Panc1 (cell line): Measurements from ENCODE around the gene ZBTB46. TPM values are rescaled to one million over a fixed set of nuclear protein-coding genes. Genes with fewer than 3 reads are reported as not detected.

Experiments
- ATAC-seq: fragments of 200-7000 bp; cut with Tn5 transposase; 2 replicates; pipeline ENCODE4 v1.9.1; 2020; ENCODE audit warnings: mild to moderate bottlenecking, moderate library complexity
- BruUV-seq: library from RNA; stranded (reverse); fragments of 400-500 nt; replicated peaks from 2 replicates; lab custom pipeline; 2021; lab: Mats Ljungman, UMichigan
- CTCF ChIA-PET: fragments of 300-600 bp; sonication (Branson Sonifier 250); formaldehyde crosslinking; loops from one replicate; lab custom pipeline; 2022; ENCODE audit warnings: antibody characterized with exemption; lab: Charles Lee
- POLR2A ChIA-PET: fragments of 300-600 bp; sonication (Branson Sonifier 250); formaldehyde crosslinking; loops from one replicate; lab custom pipeline; 2022; ENCODE audit warnings: antibody characterized with exemption; lab: Charles Lee
- DNase-seq: peaks from one replicate; pipeline ENCODE4 v3.0.0-alpha.2; 2010; ENCODE audit warnings: low read depth, low spot score
- H3K27ac ChIP-seq: 2 replicates; pipeline ENCODE4 v1.5.1; 2011; ENCODE audit warnings: mild to moderate bottlenecking, low read length, inconsistent platforms
- H3K27me3 ChIP-seq: fragments of 200-500 bp; sonication (Bioruptor generic); 2 replicates; pipeline ENCODE4 v1.6.0; 2014; ENCODE audit warnings: low read length, inconsistent platforms; ENCODE audit not compliant: control insufficient read depth, insufficient read depth
- H3K36me3 ChIP-seq: fragments of 200-500 bp; sonication (Bioruptor generic); 2 replicates; pipeline ENCODE4 v1.5.1; 2014; ENCODE audit warnings: inconsistent platforms, mild to moderate bottlenecking, low read length, moderate library complexity; ENCODE audit not compliant: control insufficient read depth, insufficient read depth
- H3K4me1 ChIP-seq: 2 replicates; pipeline ENCODE4 v1.5.1; 2011; ENCODE audit warnings: inconsistent platforms, mild to moderate bottlenecking, low read length, moderate library complexity; ENCODE audit not compliant: control insufficient read depth, insufficient read depth
- H3K4me3 ChIP-seq, 2 experiments: 2 replicates each; pipeline ENCODE4 v1.5.1; 2011 to 2012; ENCODE audit warnings: low read depth in 2 of 2, low read length in 2 of 2, mild to moderate bottlenecking in 2 of 2, inconsistent platforms in 1 of 2, moderate library complexity in 1 of 2
- H3K9me3 ChIP-seq: fragments of 200-500 bp; sonication (Bioruptor generic); 2 replicates; pipeline ENCODE4 v1.5.1; 2014; ENCODE audit warnings: low read depth, mild to moderate bottlenecking, inconsistent platforms, low read length, moderate library complexity; ENCODE audit not compliant: control insufficient read depth, insufficient read depth
- POLR2AphosphoS5 ChIP-seq: IDR thresholded peaks from 2 replicates; pipeline ENCODE4 v1.6.1; 2012; ENCODE audit warnings: mild to moderate bottlenecking, low read depth, low read length, moderate library complexity
- SIN3A ChIP-seq: IDR thresholded peaks from 2 replicates; pipeline ENCODE4 v1.6.1; 2012; ENCODE audit warnings: low read depth, mild to moderate bottlenecking, low read length, moderate library complexity, borderline replicate concordance; ENCODE audit not compliant: insufficient read depth
- TCF7L2 ChIP-seq: IDR thresholded peaks from 2 replicates; pipeline ENCODE4 v1.6.1; 2011; ENCODE audit warnings: mild to moderate bottlenecking, low read depth, low read length, inconsistent platforms
- in situ Hi-C: cut with HindIII; loops from 2 replicates; pipeline ENCODE4 v1.10.0; 2016; ENCODE audit warnings: low sequenced_read_pairs, low pct_unique_long_range_greater_than_20kb
- intact Hi-C: fragments of 100-400 bp; cut with micrococcal nuclease; formaldehyde crosslinking; loops from one replicate; pipeline ENCODE4 v1.10.0; 2022; ENCODE audit not compliant: unreplicated experiment
- total RNA-seq: library from RNA; stranded (reverse); gene quantifications from one replicate; pipeline ENCODE4 v1.2.1, GENCODE V29; 2021; ENCODE audit not compliant: unreplicated experiment
- TF ChIP-seq, protein P1 (sequence below): fragments of 450-650 bp; IDR thresholded peaks from 2 replicates; pipeline ENCODE4 v1.5.1; 2017; ENCODE audit warnings: mild to moderate bottlenecking
- TF ChIP-seq, protein P2 (sequence below), 2 experiments: IDR thresholded peaks; 2 replicates each; pipeline ENCODE4 v1.6.1; 2011 to 2012; ENCODE audit warnings: low read depth in 2 of 2, control low read depth in 1 of 2, low read length in 1 of 2, mild to moderate bottlenecking in 1 of 2, moderate library complexity in 1 of 2; ENCODE audit not compliant: insufficient read depth in 1 of 2

Gene ZBTB46
- total RNA-seq, 1 experiment from 2014 or later: 15.2 TPM

GRCh38 chr20:63734111-63734945 is 96.7 kb downstream of the ZBTB46 start:
- H3K27ac ChIP-seq: no peak overlapping the region
- peaks cover 32% of the 10 kb centered on the region for H3K4me1 ChIP-seq
- ATAC-seq: no peak
- 0 out of 2 replicates have a peak, but pooled peaks cover 2% of the 10 kb centered on the region for H3K36me3 ChIP-seq
- ChIA-PET CTCF (interaction anchor here (1.0 kb wide), 1 partner anchor 197 kb away, joined by 3 read pairs; the partner anchor contains the start of gene PTK6), POLR2A (interaction anchor here (0.6 kb wide), 1 partner anchor 161 kb away, joined by 10 read pairs; no protein-coding TSS in a partner anchor)
- DNase-seq: no peak
- H3K9me3 ChIP-seq: no peaks in the 10 kb centered on the region
- H3K4me3 ChIP-seq: no peak overlapping the region
- no TSS peak for BruUV-seq
- in situ Hi-C loops: no loop called here
- intact Hi-C loops: no loop called here
- TF ChIP-seq SIN3A (no peak), POLR2AphosphoS5 (no peak), TCF7L2 (no peak)
- TF ChIP-seq, protein P1, sequence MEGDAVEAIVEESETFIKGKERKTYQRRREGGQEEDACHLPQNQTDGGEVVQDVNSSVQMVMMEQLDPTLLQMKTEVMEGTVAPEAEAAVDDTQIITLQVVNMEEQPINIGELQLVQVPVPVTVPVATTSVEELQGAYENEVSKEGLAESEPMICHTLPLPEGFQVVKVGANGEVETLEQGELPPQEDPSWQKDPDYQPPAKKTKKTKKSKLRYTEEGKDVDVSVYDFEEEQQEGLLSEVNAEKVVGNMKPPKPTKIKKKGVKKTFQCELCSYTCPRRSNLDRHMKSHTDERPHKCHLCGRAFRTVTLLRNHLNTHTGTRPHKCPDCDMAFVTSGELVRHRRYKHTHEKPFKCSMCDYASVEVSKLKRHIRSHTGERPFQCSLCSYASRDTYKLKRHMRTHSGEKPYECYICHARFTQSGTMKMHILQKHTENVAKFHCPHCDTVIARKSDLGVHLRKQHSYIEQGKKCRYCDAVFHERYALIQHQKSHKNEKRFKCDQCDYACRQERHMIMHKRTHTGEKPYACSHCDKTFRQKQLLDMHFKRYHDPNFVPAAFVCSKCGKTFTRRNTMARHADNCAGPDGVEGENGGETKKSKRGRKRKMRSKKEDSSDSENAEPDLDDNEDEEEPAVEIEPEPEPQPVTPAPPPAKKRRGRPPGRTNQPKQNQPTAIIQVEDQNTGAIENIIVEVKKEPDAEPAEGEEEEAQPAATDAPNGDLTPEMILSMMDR: no peak
- TF ChIP-seq, protein P2, sequence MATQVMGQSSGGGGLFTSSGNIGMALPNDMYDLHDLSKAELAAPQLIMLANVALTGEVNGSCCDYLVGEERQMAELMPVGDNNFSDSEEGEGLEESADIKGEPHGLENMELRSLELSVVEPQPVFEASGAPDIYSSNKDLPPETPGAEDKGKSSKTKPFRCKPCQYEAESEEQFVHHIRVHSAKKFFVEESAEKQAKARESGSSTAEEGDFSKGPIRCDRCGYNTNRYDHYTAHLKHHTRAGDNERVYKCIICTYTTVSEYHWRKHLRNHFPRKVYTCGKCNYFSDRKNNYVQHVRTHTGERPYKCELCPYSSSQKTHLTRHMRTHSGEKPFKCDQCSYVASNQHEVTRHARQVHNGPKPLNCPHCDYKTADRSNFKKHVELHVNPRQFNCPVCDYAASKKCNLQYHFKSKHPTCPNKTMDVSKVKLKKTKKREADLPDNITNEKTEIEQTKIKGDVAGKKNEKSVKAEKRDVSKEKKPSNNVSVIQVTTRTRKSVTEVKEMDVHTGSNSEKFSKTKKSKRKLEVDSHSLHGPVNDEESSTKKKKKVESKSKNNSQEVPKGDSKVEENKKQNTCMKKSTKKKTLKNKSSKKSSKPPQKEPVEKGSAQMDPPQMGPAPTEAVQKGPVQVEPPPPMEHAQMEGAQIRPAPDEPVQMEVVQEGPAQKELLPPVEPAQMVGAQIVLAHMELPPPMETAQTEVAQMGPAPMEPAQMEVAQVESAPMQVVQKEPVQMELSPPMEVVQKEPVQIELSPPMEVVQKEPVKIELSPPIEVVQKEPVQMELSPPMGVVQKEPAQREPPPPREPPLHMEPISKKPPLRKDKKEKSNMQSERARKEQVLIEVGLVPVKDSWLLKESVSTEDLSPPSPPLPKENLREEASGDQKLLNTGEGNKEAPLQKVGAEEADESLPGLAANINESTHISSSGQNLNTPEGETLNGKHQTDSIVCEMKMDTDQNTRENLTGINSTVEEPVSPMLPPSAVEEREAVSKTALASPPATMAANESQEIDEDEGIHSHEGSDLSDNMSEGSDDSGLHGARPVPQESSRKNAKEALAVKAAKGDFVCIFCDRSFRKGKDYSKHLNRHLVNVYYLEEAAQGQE (IDR thresholded peaks at IDR 0.05; ENCODE audit: insufficient read depth in 1 of 2, low read depth in 2 of 2, low read length in 1 of 2): no peak
- H3K27me3 ChIP-seq: no peaks in the 10 kb centered on the region

GRCh38 chr20:63733579-63734081 is 97.4 kb downstream of the ZBTB46 start:
- intact Hi-C loops: no loop called here
- no TSS peak for BruUV-seq
- DNase-seq: no peak

More at GRCh38 chr20:63733579-63734081, 97.4 kb downstream of the ZBTB46 start:
- no peaks in the 10 kb centered on the region for H3K9me3 ChIP-seq
- no peak overlapping the region for H3K4me3 ChIP-seq
- no peaks in the 10 kb centered on the region for H3K27me3 ChIP-seq
- CTCF ChIA-PET: interaction anchor here (1.0 kb wide), 1 partner anchor 196 kb away, joined by 3 read pairs; the partner anchor contains the start of gene PTK6
- H3K27ac ChIP-seq: no peak overlapping the region
- no peak for ATAC-seq
- TF ChIP-seq, protein P2 (IDR thresholded peaks at IDR 0.05; ENCODE audit: insufficient read depth in 1 of 2, low read depth in 2 of 2, low read length in 1 of 2): no peak
- TF ChIP-seq, protein P1: no peak
- no peak for TF ChIP-seq SIN3A
- TF ChIP-seq POLR2AphosphoS5: no peak
- TF ChIP-seq TCF7L2: no peak
- 0 out of 2 replicates have a peak, but pooled peaks cover 2% of the 10 kb centered on the region for H3K36me3 ChIP-seq
- POLR2A ChIA-PET: no interaction called here
- peaks cover 28% of the 10 kb centered on the region for H3K4me1 ChIP-seq
- in situ Hi-C loops: no loop called here
